Dermis microvascular lymphatic vessel endothelial cell (primary cell): Measurements from ENCODE around the gene OSBPL6. TPM values are rescaled to one million over a fixed set of nuclear protein-coding genes. Genes with fewer than 3 reads are reported as not detected.

Experiments
- DNase-seq, 2 donors: peaks; one replicate each; pipeline versions ENCODE4 v3.0.0 to v3.0.0-alpha.2; 2010; ENCODE audit warnings: low read depth in 2 of 2
- total RNA-seq: library from RNA; depleted of rRNA; stranded (reverse); fragments of >200 nt; gene quantifications from 2 replicates; pipeline ENCODE4 v1.2.1, GENCODE V29; 2014

The OSBPL6 gene
- total RNA-seq, 1 donor from 2014 or later = 3.9 TPM

- DNase-seq = peak in 1 of 2 donors; percentile 15
These were observed 43.8 kb downstream of the OSBPL6 start for GRCh38 chr2:178238154-178238521.

- no peak for DNase-seq
These were observed 44.4 kb downstream of the OSBPL6 start for GRCh38 chr2:178238750-178239149.

GRCh38 chr2:178241844-178242551, 47.7 kb downstream of the OSBPL6 start:
- DNase-seq = peak; percentile 85 to 93

- DNase-seq = no peak
These were observed 48.2 kb downstream of the OSBPL6 start for GRCh38 chr2:178242552-178242883.

GRCh38 chr2:178243961-178244360, 49.6 kb downstream of the OSBPL6 start:
- no peak for DNase-seq

GRCh38 chr2:178244777-178245176, 50.5 kb downstream of the OSBPL6 start:
- DNase-seq = no peak

- no peak for DNase-seq
These were observed 52.4 kb downstream of the OSBPL6 start for GRCh38 chr2:178246696-178247095.

GRCh38 chr2:178247250-178247649, 52.9 kb downstream of the OSBPL6 start:
- DNase-seq = no peak

- no peak for DNase-seq
These were observed 56.1 kb downstream of the OSBPL6 start for GRCh38 chr2:178250429-178250828.

- no peak for DNase-seq
These were observed 57.0 kb downstream of the OSBPL6 start for GRCh38 chr2:178251151-178251955.

- DNase-seq = no peak
These were observed 62.2 kb downstream of the OSBPL6 start for GRCh38 chr2:178256382-178257042.

- no peak for DNase-seq
These were observed 62.8 kb downstream of the OSBPL6 start for GRCh38 chr2:178257127-178257526.

- DNase-seq = peak in 1 of 2 donors; percentile 23
These were observed 64.6 kb downstream of the OSBPL6 start for GRCh38 chr2:178258916-178259315.

- no peak for DNase-seq
These were observed 69.0 kb downstream of the OSBPL6 start for GRCh38 chr2:178263159-178263860.

- DNase-seq = no peak
These were observed 69.9 kb downstream of the OSBPL6 start for GRCh38 chr2:178264211-178264610.

GRCh38 chr2:178265851-178266250, 71.5 kb downstream of the OSBPL6 start:
- no peak for DNase-seq

GRCh38 chr2:178266445-178266844, 72.1 kb downstream of the OSBPL6 start:
- DNase-seq = no peak

GRCh38 chr2:178267660-178268059, 73.3 kb downstream of the OSBPL6 start:
- DNase-seq = no peak

- no peak for DNase-seq
These were observed 74.1 kb downstream of the OSBPL6 start for GRCh38 chr2:178268435-178268834.

GRCh38 chr2:178269438-178270224, 75.3 kb downstream of the OSBPL6 start:
- DNase-seq = no peak

- no peak for DNase-seq
These were observed 76.0 kb downstream of the OSBPL6 start for GRCh38 chr2:178270338-178270737.
